MG63 (cell line): Measurements from ENCODE around the gene RABL6. TPM values are rescaled to one million over a fixed set of nuclear protein-coding genes. Genes with fewer than 3 reads are reported as not detected.

Experiments used
- DNase-seq: peaks from one replicate; pipeline ENCODE4 v3.0.0-alpha.2; 2020
- H3K27me3 ChIP-seq: fragments of 250-450 bp; sonication (Bioruptor Pico); 2 replicates; pipeline ENCODE4 v1.5.1; 2020; ENCODE audit warnings: mild to moderate bottlenecking, moderate library complexity
- H3K36me3 ChIP-seq: fragments of 250-450 bp; sonication (Bioruptor Pico); 2 replicates; pipeline ENCODE4 v1.5.1; 2020; ENCODE audit warnings: mild to moderate bottlenecking, moderate library complexity
- H3K4me3 ChIP-seq: fragments of 250-450 bp; sonication (Bioruptor Pico); 2 replicates; pipeline ENCODE4 v1.5.1; 2020; ENCODE audit warnings: mild to moderate bottlenecking, moderate library complexity
- H3K9me3 ChIP-seq: fragments of 250-450 bp; sonication (Bioruptor Pico); 2 replicates; pipeline ENCODE4 v1.5.1; 2020; ENCODE audit warnings: mild to moderate bottlenecking, moderate library complexity
- total RNA-seq: library from RNA; depleted of rRNA; stranded (reverse); fragments of >200 nt; shearing (Covaris generic); gene quantifications from 2 replicates; pipeline ENCODE4 v1.2.3, GENCODE V29; 2014; ENCODE audit warnings: low replicate concordance; rRNA removed

Gene RABL6
- total RNA-seq, 1 experiment from 2014 or later: 101 TPM

GRCh38 chr9:136886610-136887597 is 79.2 kb downstream of the RABL6 start:
- H3K27me3 ChIP-seq: no peaks in the 10 kb centered on the region
- H3K36me3 ChIP-seq: peaks cover 18% of the 10 kb centered on the region
- peak; percentile 41 for DNase-seq
- H3K9me3 ChIP-seq: no peaks in the 10 kb centered on the region
- H3K4me3 ChIP-seq: peak overlapping the region; percentile 94

DNA sequence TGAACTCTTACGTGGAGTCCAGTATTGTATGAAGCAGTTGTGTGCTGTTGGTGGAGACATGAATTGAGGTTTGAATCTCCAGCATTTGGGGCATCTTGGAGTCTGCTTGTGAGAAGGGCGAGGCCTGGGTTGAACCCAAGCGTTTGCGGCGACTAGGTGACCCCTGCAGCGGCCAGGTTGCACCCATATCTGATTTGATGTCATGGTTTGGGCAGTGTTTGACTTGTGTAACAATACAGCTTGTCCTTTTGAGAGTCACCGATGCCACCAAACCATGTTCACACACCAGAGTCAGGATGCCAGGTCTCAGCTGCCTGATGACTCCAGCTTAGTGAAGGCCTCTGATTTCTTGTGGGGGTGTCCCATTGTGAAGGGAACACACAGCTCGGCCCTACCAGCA is 80.7 kb downstream of the RABL6 start:
- Histone ChIP-seq H3K36me3 (peaks cover 28% of the 10 kb centered on the region), H3K27me3 (no peaks in the 10 kb centered on the region), H3K4me3 (no peak overlapping the region), H3K9me3 (no peaks in the 10 kb centered on the region)
- no peak for DNase-seq

DNA sequence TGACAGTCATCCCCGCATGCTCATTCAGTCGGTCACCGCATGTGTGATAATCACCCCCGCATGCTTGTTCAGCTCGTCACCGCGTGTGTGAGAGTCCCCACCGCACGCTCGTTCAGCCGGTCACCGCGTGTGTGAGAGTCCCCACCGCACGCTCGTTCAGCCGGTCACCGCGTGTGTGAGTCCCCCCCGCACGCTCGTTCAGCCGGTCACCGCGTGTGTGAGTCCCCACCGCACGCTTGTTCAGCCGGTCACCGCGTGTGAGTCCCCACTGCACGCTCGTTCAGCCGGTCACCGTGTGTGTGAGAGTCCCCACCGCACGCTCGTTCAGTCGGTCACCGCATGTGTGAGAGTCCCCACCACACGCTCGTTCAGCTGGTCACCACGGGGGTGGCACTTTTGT is 82.1 kb downstream of the RABL6 start:
- no peaks in the 10 kb centered on the region for H3K9me3 ChIP-seq
- no peaks in the 10 kb centered on the region for H3K27me3 ChIP-seq
- DNase-seq: no peak
- H3K4me3 ChIP-seq: no peak overlapping the region
- peaks cover 28% of the 10 kb centered on the region for H3K36me3 ChIP-seq

- no peak for DNase-seq
- H3K9me3 ChIP-seq: no peaks in the 10 kb centered on the region
These were observed 82.9 kb downstream of the RABL6 start for GRCh38 chr9:136890661-136891060.

More at GRCh38 chr9:136890661-136891060, 82.9 kb downstream of the RABL6 start:
- peaks cover 28% of the 10 kb centered on the region for H3K36me3 ChIP-seq
- H3K27me3 ChIP-seq: no peaks in the 10 kb centered on the region
- no peak overlapping the region for H3K4me3 ChIP-seq

Other genes with a start within 250 kb of the RABL6 start
- gene EGFL7, start 145.0 kb upstream of the RABL6 start, total RNA-seq: 24.5 and 25.9 TPM in 2 replicates
- 58.8 and 116 TPM in 2 replicates for gene AGPAT2, start 120.5 kb upstream of the RABL6 start, total RNA-seq
- gene DIPK1B, start 95.4 kb upstream of the RABL6 start, total RNA-seq: 11.5 and 13.3 TPM in 2 replicates
- not detected in 2 replicates for gene LCN10, start 65.0 kb upstream of the RABL6 start, total RNA-seq
- not detected in 2 replicates for gene LCN6, start 59.4 kb upstream of the RABL6 start, total RNA-seq
- not detected in 2 replicates for gene LCN8, start 49.7 kb upstream of the RABL6 start, total RNA-seq
- not detected in 2 replicates for gene LCN15, start 43.4 kb upstream of the RABL6 start, total RNA-seq
- gene TMEM141, start 16.6 kb upstream of the RABL6 start, total RNA-seq: 53.9 and 57.5 TPM in 2 replicates
- not detected in 2 replicates for gene CCDC183, start 11.6 kb upstream of the RABL6 start, total RNA-seq
- gene AJM1, start 34.5 kb downstream of the RABL6 start, total RNA-seq: 0.82 TPM in 1 of 2 replicates, not detected in the other
- gene PHPT1, start 41.5 kb downstream of the RABL6 start, total RNA-seq: 47.1 and 74.1 TPM in 2 replicates
- 0.44 and 0.63 TPM in 2 replicates for gene MAMDC4, start 44.4 kb downstream of the RABL6 start, total RNA-seq
- 402 and 494 TPM in 2 replicates for gene EDF1, start 58.4 kb downstream of the RABL6 start, total RNA-seq
- gene TRAF2, start 78.6 kb downstream of the RABL6 start, total RNA-seq: 27.6 and 46.5 TPM in 2 replicates
- 66.3 and 88.3 TPM in 2 replicates for gene FBXW5, start 136.8 kb downstream of the RABL6 start, total RNA-seq
- not detected in 2 replicates for gene C8G, start 137.3 kb downstream of the RABL6 start, total RNA-seq
- gene LCN12, start 144.3 kb downstream of the RABL6 start, total RNA-seq: not detected in 2 replicates
- gene PTGDS, start 169.6 kb downstream of the RABL6 start, total RNA-seq: not detected in 2 replicates
- not detected in 2 replicates for gene LCNL1, start 175.0 kb downstream of the RABL6 start, total RNA-seq
- gene PAXX, start 184.5 kb downstream of the RABL6 start, total RNA-seq: 27.5 and 63.0 TPM in 2 replicates
- not detected in 2 replicates for gene CLIC3, start 188.6 kb downstream of the RABL6 start, total RNA-seq
- gene ABCA2, start 220.3 kb downstream of the RABL6 start, total RNA-seq: 10.9 and 11.7 TPM in 2 replicates
- not detected in 2 replicates for gene FUT7, start 224.1 kb downstream of the RABL6 start, total RNA-seq
- 86.9 and 253 TPM in 2 replicates for gene NPDC1, start 238.2 kb downstream of the RABL6 start, total RNA-seq
- gene ENTPD2, start 246.1 kb downstream of the RABL6 start, total RNA-seq: not detected in 2 replicates